ENCODE data around the gene CMBL. TPM values are rescaled to one million over a fixed set of nuclear protein-coding genes. Genes with fewer than 3 reads are reported as not detected.

CMBL gene
- total RNA-seq, 1 experiment from 2014 or later: 43.2 TPM

DNA sequence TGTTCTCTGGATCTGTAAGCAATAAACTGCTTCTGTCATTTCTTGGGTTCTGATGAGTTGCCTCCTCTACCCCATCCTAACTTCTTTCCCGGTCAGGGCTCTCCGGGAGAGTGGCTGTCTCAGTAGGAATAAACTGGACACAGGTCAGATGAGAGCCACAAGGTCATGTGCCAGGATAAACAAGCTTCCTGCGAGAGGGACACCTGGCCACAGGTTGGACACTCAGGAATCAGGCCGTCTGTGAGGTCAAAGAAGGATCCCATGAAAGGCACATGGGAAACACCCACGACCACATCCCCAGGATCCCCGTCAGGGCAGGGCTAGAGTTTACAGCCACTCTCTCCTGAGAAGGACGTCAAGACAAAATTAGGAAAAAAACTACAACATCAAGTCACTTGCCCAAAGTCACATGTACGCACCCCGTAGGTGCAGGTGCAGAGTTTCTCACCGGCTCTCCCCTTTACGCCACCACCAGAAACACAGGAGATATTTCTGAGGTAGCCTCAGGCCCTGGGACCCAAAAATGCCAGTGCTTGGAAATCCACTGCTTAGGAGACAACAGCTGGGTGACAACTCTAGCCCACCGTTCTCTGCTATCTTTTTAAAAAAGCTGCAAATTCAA, 28.9 kb downstream of the CMBL start:
- CTCF ChIA-PET: no interaction called here
- intact Hi-C loops (cut with micrococcal nuclease; ENCODE audit: unreplicated experiment): no loop called here
- H3K27ac ChIP-seq (ENCODE audit: low read length): no peak overlapping the region
- H3K4me3 ChIP-seq (ENCODE audit: low read depth in 2 of 2, low read length in 2 of 2): no peak overlapping the region
- in situ Hi-C loops (cut with HindIII; ENCODE audit: low pct_unique_long_range_greater_than_20kb, low sequenced_read_pairs): no loop called here
- no TSS peak for BruUV-seq (replicated peaks)
- DNase-seq (ENCODE audit: low read depth, low spot score) (no peak), ATAC-seq (no peak)
- no peaks in the 10 kb centered on the region for H3K9me3 ChIP-seq (ENCODE audit: control insufficient read depth, insufficient read depth, low read depth, low read length)
- H3K27me3 ChIP-seq (ENCODE audit: control insufficient read depth, insufficient read depth, low read length): no peaks in the 10 kb centered on the region
- TF ChIP-seq, protein P1, sequence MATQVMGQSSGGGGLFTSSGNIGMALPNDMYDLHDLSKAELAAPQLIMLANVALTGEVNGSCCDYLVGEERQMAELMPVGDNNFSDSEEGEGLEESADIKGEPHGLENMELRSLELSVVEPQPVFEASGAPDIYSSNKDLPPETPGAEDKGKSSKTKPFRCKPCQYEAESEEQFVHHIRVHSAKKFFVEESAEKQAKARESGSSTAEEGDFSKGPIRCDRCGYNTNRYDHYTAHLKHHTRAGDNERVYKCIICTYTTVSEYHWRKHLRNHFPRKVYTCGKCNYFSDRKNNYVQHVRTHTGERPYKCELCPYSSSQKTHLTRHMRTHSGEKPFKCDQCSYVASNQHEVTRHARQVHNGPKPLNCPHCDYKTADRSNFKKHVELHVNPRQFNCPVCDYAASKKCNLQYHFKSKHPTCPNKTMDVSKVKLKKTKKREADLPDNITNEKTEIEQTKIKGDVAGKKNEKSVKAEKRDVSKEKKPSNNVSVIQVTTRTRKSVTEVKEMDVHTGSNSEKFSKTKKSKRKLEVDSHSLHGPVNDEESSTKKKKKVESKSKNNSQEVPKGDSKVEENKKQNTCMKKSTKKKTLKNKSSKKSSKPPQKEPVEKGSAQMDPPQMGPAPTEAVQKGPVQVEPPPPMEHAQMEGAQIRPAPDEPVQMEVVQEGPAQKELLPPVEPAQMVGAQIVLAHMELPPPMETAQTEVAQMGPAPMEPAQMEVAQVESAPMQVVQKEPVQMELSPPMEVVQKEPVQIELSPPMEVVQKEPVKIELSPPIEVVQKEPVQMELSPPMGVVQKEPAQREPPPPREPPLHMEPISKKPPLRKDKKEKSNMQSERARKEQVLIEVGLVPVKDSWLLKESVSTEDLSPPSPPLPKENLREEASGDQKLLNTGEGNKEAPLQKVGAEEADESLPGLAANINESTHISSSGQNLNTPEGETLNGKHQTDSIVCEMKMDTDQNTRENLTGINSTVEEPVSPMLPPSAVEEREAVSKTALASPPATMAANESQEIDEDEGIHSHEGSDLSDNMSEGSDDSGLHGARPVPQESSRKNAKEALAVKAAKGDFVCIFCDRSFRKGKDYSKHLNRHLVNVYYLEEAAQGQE (IDR thresholded peaks at IDR 0.05; ENCODE audit: insufficient read depth in 1 of 2, low read depth in 2 of 2, low read length in 1 of 2): no peak
- TF ChIP-seq TCF7L2 (IDR thresholded peaks at IDR 0.05; ENCODE audit: low read depth, low read length) (no peak), POLR2AphosphoS5 (IDR thresholded peaks at IDR 0.05; ENCODE audit: low read depth, low read length) (no peak), SIN3A (IDR thresholded peaks at IDR 0.05; ENCODE audit: borderline replicate concordance, insufficient read depth, low read depth, low read length) (no peak)
- TF ChIP-seq, protein P2, sequence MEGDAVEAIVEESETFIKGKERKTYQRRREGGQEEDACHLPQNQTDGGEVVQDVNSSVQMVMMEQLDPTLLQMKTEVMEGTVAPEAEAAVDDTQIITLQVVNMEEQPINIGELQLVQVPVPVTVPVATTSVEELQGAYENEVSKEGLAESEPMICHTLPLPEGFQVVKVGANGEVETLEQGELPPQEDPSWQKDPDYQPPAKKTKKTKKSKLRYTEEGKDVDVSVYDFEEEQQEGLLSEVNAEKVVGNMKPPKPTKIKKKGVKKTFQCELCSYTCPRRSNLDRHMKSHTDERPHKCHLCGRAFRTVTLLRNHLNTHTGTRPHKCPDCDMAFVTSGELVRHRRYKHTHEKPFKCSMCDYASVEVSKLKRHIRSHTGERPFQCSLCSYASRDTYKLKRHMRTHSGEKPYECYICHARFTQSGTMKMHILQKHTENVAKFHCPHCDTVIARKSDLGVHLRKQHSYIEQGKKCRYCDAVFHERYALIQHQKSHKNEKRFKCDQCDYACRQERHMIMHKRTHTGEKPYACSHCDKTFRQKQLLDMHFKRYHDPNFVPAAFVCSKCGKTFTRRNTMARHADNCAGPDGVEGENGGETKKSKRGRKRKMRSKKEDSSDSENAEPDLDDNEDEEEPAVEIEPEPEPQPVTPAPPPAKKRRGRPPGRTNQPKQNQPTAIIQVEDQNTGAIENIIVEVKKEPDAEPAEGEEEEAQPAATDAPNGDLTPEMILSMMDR (IDR thresholded peaks at IDR 0.05): no peak
- no peaks in the 10 kb centered on the region for H3K36me3 ChIP-seq (ENCODE audit: control insufficient read depth, insufficient read depth, low read length)
- POLR2A ChIA-PET: no interaction called here
- H3K4me1 ChIP-seq (ENCODE audit: control insufficient read depth, insufficient read depth, low read length): no peaks in the 10 kb centered on the region

DNA sequence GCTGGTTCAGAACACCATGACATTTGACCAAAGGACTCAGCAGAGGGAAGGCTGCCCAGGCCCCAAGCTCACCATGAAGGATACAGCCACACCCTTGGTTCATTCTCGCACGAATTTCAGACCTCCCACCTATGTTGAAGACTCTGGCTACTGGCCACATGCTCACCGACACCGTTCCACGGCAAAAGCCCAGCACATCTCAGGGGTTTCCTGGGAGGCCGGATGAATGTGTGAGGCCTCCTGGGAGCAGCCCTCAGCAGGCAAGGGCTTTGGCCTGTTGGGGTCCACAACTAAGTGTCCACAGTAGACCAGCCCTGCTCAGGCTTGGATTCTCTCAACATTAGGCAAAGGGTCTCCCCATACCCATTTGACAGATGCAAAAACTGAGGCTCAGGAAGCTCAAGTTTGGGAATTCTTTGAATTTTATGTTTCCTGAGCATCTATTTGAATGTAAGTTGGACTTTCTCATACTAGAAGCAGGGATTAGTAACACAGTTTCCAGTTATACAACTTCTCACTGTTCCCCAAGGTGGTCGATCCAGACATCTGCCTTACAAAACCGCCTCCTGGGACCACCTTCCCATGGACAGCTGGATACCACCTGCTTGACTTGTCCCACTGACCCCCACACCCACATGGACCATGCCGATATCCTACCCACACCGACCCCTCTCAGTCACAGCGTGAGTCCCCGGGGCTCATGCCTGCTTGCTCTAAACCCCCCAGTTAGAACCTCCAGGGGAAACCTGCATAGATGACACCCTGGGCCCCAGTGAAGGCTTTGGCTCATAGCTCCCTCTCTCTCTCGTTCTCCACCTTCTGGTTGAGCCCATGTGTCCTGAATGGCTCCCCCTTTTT, 29.7 kb downstream of the CMBL start:
- BruUV-seq (replicated peaks): no TSS peak
- H3K4me3 ChIP-seq (ENCODE audit: low read depth in 2 of 2, low read length in 2 of 2): no peak overlapping the region
- DNase-seq (ENCODE audit: low read depth, low spot score) (no peak), ATAC-seq (no peak)
- TF ChIP-seq TCF7L2 (IDR thresholded peaks at IDR 0.05; ENCODE audit: low read depth, low read length) (no peak), POLR2AphosphoS5 (IDR thresholded peaks at IDR 0.05; ENCODE audit: low read depth, low read length) (no peak), SIN3A (IDR thresholded peaks at IDR 0.05; ENCODE audit: borderline replicate concordance, insufficient read depth, low read depth, low read length) (no peak)
- TF ChIP-seq, protein P1 (IDR thresholded peaks at IDR 0.05; ENCODE audit: insufficient read depth in 1 of 2, low read depth in 2 of 2, low read length in 1 of 2): no peak
- TF ChIP-seq, protein P2 (IDR thresholded peaks at IDR 0.05): no peak
- POLR2A ChIA-PET: no interaction called here
- in situ Hi-C loops (cut with HindIII; ENCODE audit: low pct_unique_long_range_greater_than_20kb, low sequenced_read_pairs) (no loop called here), intact Hi-C loops (cut with micrococcal nuclease; ENCODE audit: unreplicated experiment) (no loop called here)
- CTCF ChIA-PET: no interaction called here
- H3K27ac ChIP-seq (ENCODE audit: low read length): no peak overlapping the region
- no peaks in the 10 kb centered on the region for H3K36me3 ChIP-seq (ENCODE audit: control insufficient read depth, insufficient read depth, low read length)
- H3K9me3 ChIP-seq (ENCODE audit: control insufficient read depth, insufficient read depth, low read depth, low read length): no peaks in the 10 kb centered on the region
- H3K4me1 ChIP-seq (ENCODE audit: control insufficient read depth, insufficient read depth, low read length): no peaks in the 10 kb centered on the region
- H3K27me3 ChIP-seq (ENCODE audit: control insufficient read depth, insufficient read depth, low read length): no peaks in the 10 kb centered on the region
